Transverse colon (tissue), 4 donors: ENCODE data around the gene EXOSC5. TPM values are rescaled to one million over a fixed set of nuclear protein-coding genes. Genes with fewer than 3 reads are reported as not detected.

ENCODE experiments used
- DNase-seq: peaks from one replicate; pipeline ENCODE4 v3.0.0-alpha.2; 2019
- H3K27ac ChIP-seq, 4 donors: fragments of 200-600 bp; sonication (generic); 2 replicates each; pipeline ENCODE4 v1.5.1; 2016 to 2018; ENCODE audit warnings: inconsistent platforms in 4 of 4
- H3K27me3 ChIP-seq: fragments of 200-600 bp; sonication (generic); 2 replicates; pipeline ENCODE4 v1.5.1; 2017; ENCODE audit warnings: inconsistent platforms
- H3K36me3 ChIP-seq, 4 donors: fragments of 200-600 bp; sonication (generic); 2 replicates each; pipeline ENCODE4 v1.5.1; 2017 to 2019; ENCODE audit warnings: inconsistent platforms in 4 of 4
- H3K4me1 ChIP-seq, 4 donors: fragments of 200-600 bp; sonication (generic); 2 replicates each; pipeline ENCODE4 v1.5.1; 2017 to 2020; ENCODE audit warnings: inconsistent platforms in 4 of 4
- H3K4me3 ChIP-seq, 4 donors: fragments of 200-600 bp; sonication (generic); 1 replicate in 1 of 4; 2 replicates in 3 of 4; pipeline versions ENCODE4 v1.5.1 to v1.6.1; 2017 to 2019; ENCODE audit warnings: inconsistent platforms in 4 of 4
- H3K9me3 ChIP-seq, 2 donors: fragments of 200-600 bp; sonication (generic); 2 replicates each; pipeline ENCODE4 v1.5.1; 2017 to 2019; ENCODE audit warnings: inconsistent platforms in 2 of 2
- CTCF ChIP-seq, 5 experiments: fragments of 200-600 bp in 3 of 5; fragments of 450-650 bp in 2 of 5; sonication (generic) in 3 of 5; IDR thresholded peaks; 1 replicate in 2 of 5; 2 replicates in 3 of 5; pipeline ENCODE4 v1.5.1; 2016 to 2017; ENCODE audit warnings: antibody characterized with exemption in 5 of 5, inconsistent platforms in 3 of 5, mild to moderate bottlenecking in 2 of 5, moderate library complexity in 1 of 5
- EP300 ChIP-seq: sonication (generic); formaldehyde crosslinking; IDR thresholded peaks from one replicate; pipeline ENCODE4 v1.6.1; 2017; ENCODE audit warnings: antibody characterized with exemption, low read depth
- POLR2A ChIP-seq: fragments of 450-650 bp; IDR thresholded peaks from one replicate; pipeline ENCODE4 v1.6.1; 2016; ENCODE audit warnings: antibody characterized with exemption, mild to moderate bottlenecking, moderate library complexity
- POLR2AphosphoS5 ChIP-seq, 3 donors: sonication (generic); formaldehyde crosslinking; IDR thresholded peaks; one replicate each; pipeline ENCODE4 v1.6.1; 2016; ENCODE audit warnings: antibody characterized with exemption in 3 of 3
- WGBS, 2 donors: methylation state at CpG; one replicate each; pipeline ENCODE4 v1.1.5; 2018; ENCODE audit warnings: low coverage in 1 of 2; 5-methylcytosine and 5-hydroxymethylcytosine counted together
- in situ Hi-C, 4 donors: fragments of 200-750 bp; cut with MboI; loops; one replicate each; pipeline versions ENCODE4 v1.15.0 to v1.15.1; 2017; ENCODE audit warnings: low sequenced_read_pairs in 3 of 4, low pct_ligation_motif_present in 1 of 4, low pct_unique_long_range_greater_than_20kb in 1 of 4
- intact Hi-C: fragments of 100-400 bp; cut with DNase I; formaldehyde crosslinking; loops from one replicate; pipeline ENCODE4 v1.15.1; 2023; ENCODE audit warnings: low total_unique reads
- total RNA-seq, 4 donors: library from RNA; depleted of rRNA; stranded (reverse); fragments of >200 nt; gene quantifications; one replicate each; pipeline ENCODE4 v1.1.0, GENCODE V29; 2016

The EXOSC5 gene
- total RNA-seq, 4 donors from 2014 or later = 4.0 to 20.6 (median 10.8) TPM

- no peaks in the 10 kb centered on the region for H3K9me3 ChIP-seq
- H3K27me3 ChIP-seq = no peaks in the 10 kb centered on the region
- intact Hi-C loops = no loop called here
- no peak overlapping the region for H3K27ac ChIP-seq
- no peaks in the 10 kb centered on the region for H3K36me3 ChIP-seq
- WGBS, 2 donors = 68 to 81% methylated on average over 3 of the region's 3 CpGs
- peak overlapping the region in 1 of 4 donors; percentile 100 for H3K4me3 ChIP-seq
- DNase-seq = no peak
- TF ChIP-seq CTCF (IDR thresholded peaks at IDR 0.05) (no peak), POLR2AphosphoS5 (IDR thresholded peaks at IDR 0.05) (no peak), EP300 (no peak), POLR2A (no peak)
- in situ Hi-C loops = no loop called here
- H3K4me1 ChIP-seq = peaks cover 5 to 34% (median 21%) of the 10 kb centered on the region in 4 donors
Measured at GRCh38 chr19:41399091-41399490, 1.9 kb upstream of the EXOSC5 start.

- no peaks in the 10 kb centered on the region for H3K9me3 ChIP-seq
- TF ChIP-seq POLR2AphosphoS5 (IDR thresholded peaks at IDR 0.05) (no peak), CTCF (IDR thresholded peaks at IDR 0.05) (no peak), POLR2A (no peak), EP300 (no peak)
Measured at GRCh38 chr19:41398598-41398997, 1.4 kb upstream of the EXOSC5 start.

GRCh38 chr19:41398050-41398418 is 875 bp upstream of the EXOSC5 start:
- Histone ChIP-seq H3K4me1 (peaks cover 5 to 34% (median 21%) of the 10 kb centered on the region in 4 donors), H3K27me3 (no peaks in the 10 kb centered on the region), H3K36me3 (no peaks in the 10 kb centered on the region), H3K27ac (peak overlapping the region; percentile 83 to 93 (median 90)), H3K4me3 (peak overlapping the region; percentile 82 to 100 (median 94)), H3K9me3 (no peaks in the 10 kb centered on the region)
- intact Hi-C loops = no loop called here
- WGBS, 2 donors = 1 to 2% methylated on average over 4 to 5 of the region's 5 CpGs
- DNase-seq = no peak
- in situ Hi-C loops = no loop called here
- TF ChIP-seq EP300 (no peak), CTCF (IDR thresholded peaks at IDR 0.05) (no peak), POLR2AphosphoS5 (IDR thresholded peaks at IDR 0.05) (no peak), POLR2A (no peak)

More at GRCh38 chr19:41398598-41398997, 1.4 kb upstream of the EXOSC5 start:
- no peaks in the 10 kb centered on the region for H3K27me3 ChIP-seq
- WGBS, 2 donors = 31 to 42% methylated on average over 3 of the region's 3 CpGs
- no peaks in the 10 kb centered on the region for H3K36me3 ChIP-seq
- intact Hi-C loops (no loop called here), in situ Hi-C loops (no loop called here)
- peak overlapping the region; percentile 82 to 100 (median 94) for H3K4me3 ChIP-seq
- H3K4me1 ChIP-seq = peaks cover 5 to 34% (median 21%) of the 10 kb centered on the region in 4 donors
- DNase-seq = no peak
- peak overlapping the region in 1 of 4 donors; percentile 92 for H3K27ac ChIP-seq

GRCh38 chr19:41395355-41395754 is 1.8 kb downstream of the EXOSC5 start:
- in situ Hi-C loops (no loop called here), intact Hi-C loops (no loop called here)
- Histone ChIP-seq H3K27ac (no peak overlapping the region), H3K36me3 (no peaks in the 10 kb centered on the region), H3K4me1 (peaks cover 5 to 34% (median 21%) of the 10 kb centered on the region in 4 donors), H3K27me3 (no peaks in the 10 kb centered on the region), H3K4me3 (no peak overlapping the region), H3K9me3 (no peaks in the 10 kb centered on the region)
- WGBS, 2 donors = 72 to 74% methylated on average over 4 to 6 of the region's 6 CpGs
- no peak for DNase-seq
- TF ChIP-seq POLR2A (no peak), POLR2AphosphoS5 (IDR thresholded peaks at IDR 0.05) (no peak), EP300 (no peak), CTCF (IDR thresholded peaks at IDR 0.05) (no peak)
